Stimulated activated CD4-positive, alpha-beta T cell treated with anti-CD3 and anti-CD28 coated beads, Interleukin-15, amount 100 ng/mL, for 48 hours (primary cell): Measurements from ENCODE around the gene TMEM184A.
"Not testable (repeated sequence)": the region's sequence is repeated elsewhere in the genome, so short reads cannot be mapped to it uniquely, and the experiment has no call there.

Experiments
- DNase-seq, 2 donors: peaks; one replicate each; pipeline ENCODE4 v3.0.0-alpha.2; 2020; ENCODE audit warnings: low read depth in 2 of 2

TMEM184A gene

DNA sequence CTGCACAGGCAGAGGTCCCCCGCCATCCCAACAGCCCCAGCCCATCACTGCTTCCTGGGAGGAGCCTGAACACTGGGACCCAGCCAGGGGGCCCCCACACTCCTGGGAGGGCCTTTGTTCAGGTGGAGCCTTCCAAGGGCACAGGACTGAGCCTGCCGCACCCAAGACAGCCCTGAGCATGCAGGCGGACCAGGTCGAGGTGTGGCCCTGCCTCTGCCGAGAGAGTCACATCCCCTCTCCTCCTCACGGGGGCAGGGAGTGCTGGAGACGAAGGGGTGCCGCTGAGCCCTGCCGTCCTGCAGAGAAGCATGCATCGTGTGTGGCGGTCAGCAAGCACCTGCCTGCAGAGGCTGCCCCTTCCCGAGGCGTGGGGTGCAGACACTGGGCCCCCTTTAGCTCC is 32.8 kb downstream of the TMEM184A start:
- no peak for DNase-seq

DNA sequence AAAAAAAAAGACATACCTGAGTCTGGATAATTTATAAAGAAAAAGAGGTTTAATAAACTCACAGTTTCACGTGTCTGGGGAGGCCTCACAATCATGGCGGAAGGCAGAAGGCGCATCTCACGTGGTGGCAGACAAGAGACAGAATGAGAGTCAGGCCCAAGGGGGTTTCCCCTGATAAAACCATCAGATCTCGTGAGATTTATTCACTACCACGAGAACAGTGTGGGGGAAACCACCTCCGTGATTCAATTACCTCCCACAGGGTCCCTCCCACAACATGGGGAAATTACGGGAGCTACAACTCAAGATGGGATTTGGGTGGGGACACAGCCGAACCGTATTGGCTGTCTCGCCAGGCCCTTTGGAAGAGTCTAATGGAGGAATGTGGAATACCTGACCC is 34.5 kb downstream of the TMEM184A start:
- DNase-seq: no peak

DNA sequence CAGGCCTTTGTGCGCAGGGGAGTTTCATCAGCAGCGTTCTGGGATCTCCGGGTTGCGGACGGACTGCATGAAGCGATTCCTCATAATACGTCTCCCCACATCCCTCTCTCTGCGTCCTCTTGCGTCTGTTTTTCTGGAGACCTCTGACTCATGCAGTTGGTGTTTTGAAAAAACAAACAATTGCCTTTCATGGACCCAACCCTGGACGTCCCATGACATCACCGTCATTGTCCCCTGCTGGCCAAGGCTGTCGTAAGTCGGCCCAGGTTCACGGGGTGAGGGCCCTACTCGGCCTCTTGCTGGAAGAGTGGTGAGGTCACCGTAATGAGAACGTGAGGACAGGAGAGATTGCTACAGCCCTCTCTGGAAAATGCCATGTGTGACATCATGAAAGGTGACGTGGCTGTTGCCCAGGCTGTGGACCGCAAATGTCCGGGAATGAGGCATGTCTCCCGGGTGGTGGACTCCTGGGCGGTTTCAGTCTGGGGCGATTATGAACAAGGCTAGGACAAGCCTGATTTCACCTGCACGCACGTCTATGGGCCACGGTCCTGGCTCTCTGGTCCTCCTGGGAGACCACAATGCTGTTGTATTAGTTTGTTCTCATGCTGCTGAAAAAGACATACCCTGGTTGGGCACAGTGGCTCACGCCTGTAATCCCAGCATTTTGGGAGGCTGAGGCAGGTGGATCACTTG is 35.3 kb downstream of the TMEM184A start:
- DNase-seq: no peak

GRCh38 chr7:1519322-1519922 is 36.6 kb downstream of the TMEM184A start:
- not testable (repeated sequence) for DNase-seq

DNA sequence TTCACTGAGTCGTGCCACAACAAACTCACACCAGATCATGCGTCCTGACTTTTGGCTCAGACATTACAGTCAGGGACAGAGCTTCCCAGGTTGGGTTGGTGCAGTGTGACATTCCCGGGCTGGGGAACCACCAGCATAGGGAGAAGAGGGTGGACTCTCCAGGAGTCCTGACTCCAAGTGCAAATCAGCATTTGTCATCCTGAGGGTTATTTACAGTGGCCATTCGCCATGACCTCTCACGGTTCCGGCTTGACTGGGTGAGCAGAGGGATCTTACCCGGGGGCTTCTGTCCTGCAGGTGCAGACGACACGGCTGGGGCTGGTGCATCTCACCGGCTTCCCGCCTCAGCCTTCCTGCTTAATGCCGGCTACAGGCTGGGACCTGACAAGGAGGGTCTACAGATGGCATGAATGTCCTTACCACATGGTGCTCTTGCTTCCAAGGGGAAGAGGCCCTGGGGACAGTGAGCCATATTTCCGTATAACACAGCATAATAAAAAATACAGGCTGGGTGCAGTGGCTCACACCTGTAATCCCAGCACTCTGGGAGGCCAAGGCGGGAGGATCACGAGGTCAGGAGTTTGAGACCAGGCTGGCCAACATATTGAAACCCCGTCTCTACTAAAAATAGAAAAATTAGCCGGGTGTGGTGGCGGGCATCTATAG is 39.3 kb downstream of the TMEM184A start:
- no peak for DNase-seq

- not testable (repeated sequence) for DNase-seq
Measured at GRCh38 chr7:1515509-1515967, 40.5 kb downstream of the TMEM184A start.

DNA sequence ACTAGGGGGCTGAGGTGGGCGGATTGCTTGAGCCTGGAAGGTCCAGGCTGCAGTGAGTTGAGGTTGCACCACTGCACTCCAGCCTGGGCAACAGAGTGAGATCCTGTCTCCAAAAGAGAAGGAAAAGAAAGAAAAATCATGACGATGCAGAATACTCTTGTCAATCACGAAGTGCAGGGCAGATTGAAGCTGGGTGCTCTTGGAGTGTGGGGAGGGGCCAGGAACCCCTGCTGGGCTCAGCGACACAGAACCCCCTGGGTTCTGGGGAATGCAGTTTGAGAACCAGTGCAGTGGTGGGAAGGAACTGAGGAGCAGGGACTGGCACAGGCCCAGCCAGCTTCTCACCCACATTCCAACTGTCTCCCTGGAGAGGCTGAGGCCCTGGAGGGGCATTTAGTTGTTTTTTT is 41.0 kb downstream of the TMEM184A start:
- DNase-seq: no peak

DNA sequence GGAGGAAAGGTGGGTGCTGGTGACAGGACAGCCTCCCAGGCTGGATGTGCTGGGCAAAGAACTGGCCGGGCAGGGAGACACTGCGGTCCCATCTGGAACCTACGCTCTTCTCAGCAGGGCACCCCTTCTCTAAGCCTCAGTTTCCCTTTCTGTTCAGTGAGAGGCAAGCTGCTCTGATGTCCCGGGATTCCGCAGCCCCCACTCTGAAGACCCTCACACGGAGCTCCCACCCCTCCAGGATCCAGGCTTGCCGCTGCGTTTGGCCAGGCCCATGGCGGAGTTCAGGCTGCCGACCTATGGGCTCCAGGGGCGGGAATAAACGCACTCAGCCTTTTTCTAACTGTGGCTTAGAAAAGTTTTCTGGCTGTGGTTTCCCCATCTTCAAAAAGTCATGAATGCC is 41.6 kb downstream of the TMEM184A start:
- no peak for DNase-seq

DNA sequence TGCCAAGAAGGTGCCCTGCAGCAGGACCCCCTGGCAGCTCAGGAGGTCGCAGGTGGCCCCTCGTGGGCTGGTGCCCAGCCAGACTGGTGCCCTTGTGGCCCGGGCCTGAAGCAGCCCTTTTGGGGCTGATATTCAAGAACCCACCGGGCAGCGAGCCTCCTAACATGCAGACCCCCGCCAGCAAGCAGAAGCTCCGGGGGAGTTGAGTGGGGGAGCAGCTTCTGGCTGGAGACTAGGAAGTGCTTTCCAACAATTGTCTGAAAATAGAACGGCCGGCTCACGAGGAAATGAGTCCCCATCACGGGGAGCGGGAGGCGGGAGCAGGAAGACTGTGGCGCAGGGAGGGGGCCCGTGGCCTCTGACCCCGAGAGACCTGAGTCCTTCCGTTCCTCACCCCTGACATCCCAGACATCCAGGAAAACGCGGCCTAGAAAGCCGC is 42.3 kb downstream of the TMEM184A start:
- DNase-seq: no peak

DNA sequence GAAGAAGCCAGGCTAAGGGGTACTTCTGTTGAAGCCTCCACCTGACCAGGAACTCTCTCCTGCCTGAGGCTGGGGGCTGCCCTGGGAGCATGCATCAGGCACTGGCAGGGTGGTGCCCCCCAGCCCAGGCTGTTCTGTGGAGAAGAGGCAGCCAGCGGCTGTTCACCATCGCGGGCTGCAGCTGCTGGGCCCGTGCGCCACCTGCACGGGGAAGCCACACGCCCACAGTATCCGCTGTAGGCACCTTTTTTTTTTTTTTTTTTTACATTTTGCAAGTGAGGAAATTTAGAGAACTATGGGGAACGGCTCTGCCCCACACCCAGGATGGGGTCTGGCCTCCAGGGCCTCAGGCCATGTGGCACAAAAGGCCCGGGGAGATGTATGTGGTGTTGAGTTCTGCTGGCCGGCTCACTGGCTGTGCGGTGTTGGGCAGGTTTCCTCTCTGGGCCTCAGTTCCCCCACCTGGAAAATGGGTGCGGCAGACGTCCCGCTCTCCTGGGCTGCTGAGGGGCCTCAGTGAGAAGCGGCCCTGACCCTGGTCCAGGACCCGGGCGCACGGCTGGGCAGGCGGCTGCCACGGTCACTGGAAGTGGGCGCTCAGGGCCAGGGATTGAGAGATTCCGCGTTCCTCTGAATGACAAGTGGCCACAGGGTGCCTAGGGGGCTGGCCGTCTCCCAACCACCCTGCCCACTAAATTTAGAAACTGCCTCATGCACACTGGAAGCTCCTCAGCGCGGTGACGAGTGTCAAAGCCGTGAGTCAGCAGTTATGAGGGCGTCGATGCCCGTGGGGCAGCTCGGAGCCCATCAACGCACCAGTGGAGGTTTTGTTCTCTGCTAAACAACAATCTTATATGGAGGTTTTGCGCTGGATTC is 43.0 kb downstream of the TMEM184A start:
- no peak for DNase-seq

DNA sequence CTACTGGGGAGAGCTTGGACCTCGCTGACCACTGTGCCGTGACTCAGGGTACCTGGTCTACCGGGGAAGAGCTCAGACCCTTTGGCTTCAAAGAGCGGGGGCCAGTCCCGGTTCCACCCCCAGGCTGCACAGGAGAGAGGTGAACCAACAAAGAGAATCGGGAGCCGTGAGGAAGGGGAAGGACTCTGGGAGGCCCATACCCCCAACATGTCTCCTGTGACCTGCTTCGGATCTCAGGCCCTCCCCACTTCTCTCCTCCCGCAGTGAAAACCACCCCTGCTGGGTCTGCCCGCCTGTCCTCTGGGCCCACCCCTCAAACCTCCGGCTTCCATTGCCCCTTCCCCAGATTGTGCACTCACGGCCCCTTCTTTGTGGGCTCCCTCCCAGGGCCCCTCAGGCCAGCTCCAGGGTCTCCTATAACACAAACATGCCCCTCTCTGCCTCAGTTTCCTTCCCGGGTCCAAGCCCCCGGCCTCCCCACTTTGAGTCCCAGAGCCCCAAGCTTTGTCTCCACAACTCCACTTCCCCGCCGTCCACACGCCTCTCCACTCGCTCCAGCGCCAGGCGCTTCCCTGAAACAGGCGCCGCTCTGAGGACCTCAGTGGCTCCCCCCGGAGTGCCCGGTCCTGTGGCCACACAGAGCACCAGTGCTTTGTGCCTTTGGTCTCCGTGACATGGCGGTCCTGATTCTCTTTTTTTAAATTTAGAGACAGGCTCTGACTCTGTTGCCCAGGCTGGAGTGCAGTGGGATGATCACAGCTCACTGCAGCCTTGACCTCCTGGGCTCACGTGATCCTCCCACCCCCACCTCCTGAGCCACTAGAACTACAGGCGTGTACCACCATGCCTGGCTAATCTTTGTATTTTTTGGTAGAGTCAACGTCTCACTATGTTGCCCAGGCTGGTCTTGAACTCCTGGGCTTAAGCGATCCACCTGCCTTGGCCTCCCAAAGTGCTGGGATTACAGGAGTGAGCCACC is 44.3 kb downstream of the TMEM184A start:
- DNase-seq: no peak

DNA sequence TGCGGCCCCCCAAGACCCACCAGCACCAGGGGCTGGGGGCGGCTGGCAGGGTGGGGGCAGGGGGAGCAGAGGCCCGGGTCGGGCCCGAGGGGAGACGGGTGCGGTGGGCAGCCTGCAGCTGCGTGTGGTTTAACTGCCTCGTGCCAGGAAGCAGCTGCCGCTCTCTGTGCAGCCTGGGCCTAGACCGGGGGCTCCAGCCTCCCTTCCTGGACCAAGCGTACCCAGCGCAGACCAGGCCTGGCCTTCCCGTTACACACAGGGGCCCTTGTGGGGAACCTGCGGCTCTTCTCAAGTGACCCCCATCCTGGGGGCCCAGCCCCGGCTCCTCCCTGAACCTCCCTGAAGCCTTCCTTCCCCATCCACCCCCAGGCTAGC is 45.2 kb downstream of the TMEM184A start:
- DNase-seq: no peak

GRCh38 chr7:1509226-1509625 is 46.8 kb downstream of the TMEM184A start:
- no peak for DNase-seq

- DNase-seq: no peak
Measured at GRCh38 chr7:1508277-1508758, 47.7 kb downstream of the TMEM184A start.

DNA sequence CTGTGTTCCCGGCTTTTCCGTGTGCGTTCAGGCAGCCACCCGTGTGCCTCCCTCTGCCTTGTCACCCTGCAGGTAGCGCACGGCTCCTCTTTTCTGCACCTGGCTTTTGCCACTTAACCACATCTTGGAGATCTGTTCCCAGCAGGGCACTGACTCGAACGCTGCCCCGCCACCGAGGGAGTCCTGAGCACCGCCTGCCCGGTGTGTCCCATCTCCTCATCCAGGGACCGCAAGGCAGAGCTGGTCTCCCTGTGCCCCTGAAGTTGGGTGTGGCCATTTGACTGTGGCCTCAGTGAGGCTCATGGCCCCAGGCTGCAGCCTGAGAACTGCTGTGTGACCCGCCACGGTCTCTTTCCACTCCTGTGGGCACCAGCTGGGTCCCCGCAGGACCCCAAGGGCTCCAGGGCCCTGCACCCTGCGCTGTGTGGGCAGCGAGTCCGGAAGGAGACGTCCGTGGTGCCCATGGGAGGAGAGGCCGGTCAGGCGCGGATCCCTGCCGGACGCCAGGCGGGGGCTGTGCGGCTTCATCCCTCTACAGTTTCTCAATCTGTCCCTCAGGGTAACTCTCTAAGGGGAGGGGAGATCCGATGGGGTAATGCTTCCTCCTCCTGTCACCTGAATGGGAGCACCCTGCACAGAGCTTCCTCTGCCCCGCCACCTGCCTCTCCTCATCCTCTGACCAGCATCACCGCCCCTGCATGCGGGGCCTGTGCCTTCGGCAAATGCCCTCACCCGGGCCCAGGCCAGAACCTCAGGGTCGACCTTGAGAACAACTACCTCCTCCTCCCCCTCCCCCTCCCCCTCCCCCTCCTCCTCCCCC is 50.1 kb downstream of the TMEM184A start:
- no peak for DNase-seq

DNA sequence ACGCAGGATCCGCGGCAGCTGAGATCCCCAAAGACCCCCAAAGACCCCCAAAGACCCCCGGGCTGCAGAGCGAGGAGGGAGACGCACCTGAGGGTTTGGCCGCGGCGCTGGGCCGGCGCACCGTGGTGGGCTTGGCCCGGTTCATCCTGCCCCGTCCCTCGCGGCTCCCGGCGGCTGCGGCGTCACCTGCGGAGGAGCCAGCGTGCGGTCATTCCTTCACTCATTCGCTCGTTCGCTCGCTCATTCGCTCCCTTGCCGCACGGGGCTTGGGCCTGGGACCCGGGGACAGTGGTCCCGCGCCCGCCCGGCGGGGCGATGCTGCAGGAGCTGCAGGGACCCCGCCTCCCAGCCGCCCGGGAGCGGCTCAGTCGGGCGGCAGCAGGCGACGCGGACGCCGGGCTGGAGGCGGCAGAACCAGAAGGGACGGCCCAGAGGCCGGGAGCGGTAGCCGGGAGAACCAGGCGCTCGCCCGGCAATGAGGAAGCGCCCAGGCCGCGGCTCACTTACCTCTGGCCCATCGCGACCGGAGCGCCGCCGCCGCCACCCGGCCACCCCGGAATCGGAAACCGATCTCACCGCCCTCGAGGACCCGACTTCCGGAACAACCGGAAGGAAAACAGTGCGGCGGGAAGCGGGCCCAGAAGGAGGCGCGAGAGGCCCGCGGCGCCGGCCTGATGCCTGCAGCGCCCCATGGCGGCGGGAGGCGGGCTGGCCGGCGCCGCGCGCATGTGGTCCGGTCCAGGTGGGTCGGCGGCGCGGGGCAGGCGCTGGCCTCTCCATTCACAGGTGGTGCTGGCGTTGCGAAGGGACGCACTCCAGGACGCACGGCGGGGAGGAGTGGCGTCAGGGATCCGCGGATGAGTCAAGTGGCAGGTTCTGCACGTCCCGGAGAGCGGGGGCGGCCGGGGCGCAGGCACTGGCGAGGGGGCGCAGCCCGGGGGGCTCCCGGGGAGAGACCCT is 51.9 kb downstream of the TMEM184A start, which contains the start of gene INTS1:
TSS of gene INTS1 (minus strand) at position 574 of the 960 bp plus-strand sequence. CDS start at position 145, 429 bp downstream.
- peak; percentile 83 to 86 for DNase-seq

- DNase-seq: no peak
Measured at GRCh38 chr7:1503390-1503789, 52.6 kb downstream of the TMEM184A start.

GRCh38 chr7:1502845-1503244 is 53.2 kb downstream of the TMEM184A start:
- DNase-seq: no peak
